Aorta (tissue), 5 donors: ENCODE data around the gene SLC39A10. TPM values are rescaled to one million over a fixed set of nuclear protein-coding genes. Genes with fewer than 3 reads are reported as not detected.

ENCODE experiments used
- ATAC-seq: fragments of 200-7000 bp; cut with Tn5 transposase; one replicate; pipeline ENCODE4 v1.9.1; 2022; ENCODE audit warnings: moderate library complexity; ENCODE audit not compliant: low FRiP score
- DNase-seq, 2 donors: peaks; one replicate each; pipeline ENCODE4 v3.0.0-alpha.2; 2020
- H3K27ac ChIP-seq, 2 donors: one replicate each; pipeline ENCODE4 v1.5.1; 2013; ENCODE audit warnings: low read length in 2 of 2, mild to moderate bottlenecking in 2 of 2, moderate library complexity in 2 of 2, control low read depth in 1 of 2, inconsistent platforms in 1 of 2, low read depth in 1 of 2
- H3K27me3 ChIP-seq, 2 donors: one replicate each; pipeline ENCODE4 v1.6.1; 2013; ENCODE audit warnings: control low read depth in 1 of 2, low read length in 1 of 2, mild to moderate bottlenecking in 1 of 2, moderate library complexity in 1 of 2; ENCODE audit not compliant: insufficient read depth in 2 of 2, control insufficient read depth in 1 of 2
- H3K36me3 ChIP-seq, 2 donors: one replicate each; pipeline ENCODE4 v1.6.1; 2013; ENCODE audit warnings: control low read depth in 1 of 2, low read length in 1 of 2, mild to moderate bottlenecking in 1 of 2; ENCODE audit not compliant: insufficient read depth in 2 of 2, control insufficient read depth in 1 of 2
- H3K4me1 ChIP-seq, 2 donors: one replicate each; pipeline ENCODE4 v1.6.1; 2013; ENCODE audit warnings: low read length in 2 of 2, control low read depth in 1 of 2, mild to moderate bottlenecking in 1 of 2, moderate library complexity in 1 of 2; ENCODE audit not compliant: insufficient read depth in 2 of 2, control insufficient read depth in 1 of 2
- H3K4me3 ChIP-seq, 2 donors: one replicate each; pipeline ENCODE4 v1.5.1; 2013; ENCODE audit warnings: low read length in 2 of 2, control low read depth in 1 of 2, mild to moderate bottlenecking in 1 of 2
- H3K9me3 ChIP-seq: one replicate; pipeline ENCODE4 v1.6.1; 2013; ENCODE audit warnings: mild to moderate bottlenecking, low read length; ENCODE audit not compliant: control insufficient read depth
- WGBS, 2 donors: extraction: QIAGEN DNeasy Blood & Tissue Kit; methylation state at CpG; one replicate each; pipeline ENCODE4 v1.1.7; 2013; 5-methylcytosine and 5-hydroxymethylcytosine counted together
- intact Hi-C, 2 donors: fragments of 100-400 bp; cut with DNase I; formaldehyde crosslinking; loops; one replicate each; pipeline versions ENCODE4 v1.14.2 to v1.15.0; 2022
- polyA plus RNA-seq, 2 donors: library from polyadenylated mRNA; stranded (reverse); fragments of 200-250 nt; gene quantifications; one replicate each; pipeline ENCODE4 v1.2.3, GENCODE V29; 2013
- total RNA-seq, 2 donors: library from RNA; stranded (reverse); fragmentation: NEBNext Ultra II Directional; extraction: Animal tissue kit (Norgen Biotek cat#: 25700); gene quantifications; one replicate each; pipeline ENCODE4 v1.2.1, GENCODE V29; 2021
- donor health status: healthy with polysubstance abuse.
- donor health status: Bipolar disorder and iron deficiency.
- donor health status: DM: no; HTN: no; CAD: no.
- donor health status: DM: no; HTN: no; CAD: no.
- donor health status: DM: yes; HTN: yes; CAD: no.

SLC39A10 gene
- total and polyA plus RNA-seq, 4 donors = 1.8 to 28.4 (median 14.0) TPM

- WGBS, 2 donors = 84 to 89% methylated on average over 8 of the region's 8 CpGs
- intact Hi-C loops = no loop called here
- H3K36me3 ChIP-seq = peaks cover 0 to 3% of the 10 kb centered on the region in 2 donors
- ATAC-seq = no peak
- no peak for DNase-seq
- no peak overlapping the region for H3K4me3 ChIP-seq
- H3K27me3 ChIP-seq = no peaks in the 10 kb centered on the region
- no peak overlapping the region for H3K27ac ChIP-seq
- H3K4me1 ChIP-seq = no peaks in the 10 kb centered on the region
- no peaks in the 10 kb centered on the region for H3K9me3 ChIP-seq
Observed at GRCh38 chr2:195695002-195695631, 38.1 kb downstream of the SLC39A10 start.

GRCh38 chr2:195696012-195696411 is 39.0 kb downstream of the SLC39A10 start:
- intact Hi-C loops = no loop called here
- peaks cover 0 to 3% of the 10 kb centered on the region in 2 donors for H3K36me3 ChIP-seq
- H3K27me3 ChIP-seq = no peaks in the 10 kb centered on the region
- ATAC-seq (no peak), DNase-seq (no peak)
- H3K9me3 ChIP-seq = no peaks in the 10 kb centered on the region
- H3K27ac ChIP-seq = no peak overlapping the region
- no peak overlapping the region for H3K4me3 ChIP-seq
- WGBS, 2 donors = 75 to 83% methylated on average over 1 of the region's 1 CpG
- H3K4me1 ChIP-seq = no peaks in the 10 kb centered on the region

GRCh38 chr2:195697681-195698220 is 40.7 kb downstream of the SLC39A10 start:
- ATAC-seq (no peak), DNase-seq (no peak)
- H3K27ac ChIP-seq = no peak overlapping the region
- no peaks in the 10 kb centered on the region for H3K4me1 ChIP-seq
- WGBS, 2 donors = 86% methylated on average over 3 of the region's 3 CpGs
- no peak overlapping the region for H3K4me3 ChIP-seq
- peaks cover 0 to 3% of the 10 kb centered on the region in 2 donors for H3K36me3 ChIP-seq
- no peaks in the 10 kb centered on the region for H3K27me3 ChIP-seq
- intact Hi-C loops = no loop called here
- H3K9me3 ChIP-seq = no peaks in the 10 kb centered on the region

- intact Hi-C loops = no loop called here
- DNase-seq = no peak
Observed at GRCh38 chr2:195700480-195700879, 43.5 kb downstream of the SLC39A10 start.

GRCh38 chr2:195706161-195706900 is 49.3 kb downstream of the SLC39A10 start:
- no peak for ATAC-seq
- H3K9me3 ChIP-seq = no peaks in the 10 kb centered on the region
- WGBS, 2 donors = 56 to 60% methylated on average over 5 of the region's 5 CpGs
- H3K4me3 ChIP-seq = no peak overlapping the region
- no peaks in the 10 kb centered on the region for H3K27me3 ChIP-seq
- H3K27ac ChIP-seq = no peak overlapping the region
- no peaks in the 10 kb centered on the region for H3K4me1 ChIP-seq
- no peaks in the 10 kb centered on the region for H3K36me3 ChIP-seq
- intact Hi-C loops = no loop called here
- no peak for DNase-seq

More at GRCh38 chr2:195700480-195700879, 43.5 kb downstream of the SLC39A10 start:
- WGBS, 2 donors = 89 to 93% methylated on average over 3 of the region's 3 CpGs
- no peaks in the 10 kb centered on the region for H3K27me3 ChIP-seq
- no peaks in the 10 kb centered on the region for H3K4me1 ChIP-seq
- no peaks in the 10 kb centered on the region for H3K9me3 ChIP-seq
- ATAC-seq = no peak
- H3K4me3 ChIP-seq = no peak overlapping the region
- no peaks in the 10 kb centered on the region for H3K36me3 ChIP-seq
- no peak overlapping the region for H3K27ac ChIP-seq

GRCh38 chr2:195709901-195710806 is 53.1 kb downstream of the SLC39A10 start:
- ATAC-seq (no peak), DNase-seq (no peak)
- Histone ChIP-seq H3K36me3 (no peaks in the 10 kb centered on the region), H3K27me3 (no peaks in the 10 kb centered on the region), H3K9me3 (no peaks in the 10 kb centered on the region), H3K27ac (no peak overlapping the region), H3K4me3 (no peak overlapping the region), H3K4me1 (no peaks in the 10 kb centered on the region)
- WGBS, 2 donors = 70 to 76% methylated on average over 2 of the region's 2 CpGs
- intact Hi-C loops = no loop called here

- DNase-seq = no peak
- intact Hi-C loops = no loop called here
- Histone ChIP-seq H3K4me1 (no peaks in the 10 kb centered on the region), H3K36me3 (no peaks in the 10 kb centered on the region), H3K4me3 (no peak overlapping the region), H3K27me3 (no peaks in the 10 kb centered on the region), H3K27ac (no peak overlapping the region), H3K9me3 (no peaks in the 10 kb centered on the region)
- ATAC-seq = no peak
Observed at GRCh38 chr2:195711478-195711877, 54.5 kb downstream of the SLC39A10 start.

GRCh38 chr2:195716466-195716865 is 59.4 kb downstream of the SLC39A10 start:
- Histone ChIP-seq H3K4me3 (no peak overlapping the region), H3K9me3 (no peaks in the 10 kb centered on the region), H3K27ac (no peak overlapping the region), H3K27me3 (no peaks in the 10 kb centered on the region), H3K36me3 (peaks cover 2 to 4% of the 10 kb centered on the region in 2 donors), H3K4me1 (no peaks in the 10 kb centered on the region)
- intact Hi-C loops = no loop called here
- WGBS, 2 donors = 91 to 97% methylated on average over 4 of the region's 4 CpGs
- DNase-seq = no peak
- no peak for ATAC-seq
